ENCODE measurements around the gene SCAPER. TPM values are rescaled to one million over a fixed set of nuclear protein-coding genes. Genes with fewer than 3 reads are reported as not detected.

Gene SCAPER
- total RNA-seq, 1 experiment from 2014 or later = 14.7 TPM

GRCh38 chr15:76787273-76787672 is 117.9 kb downstream of the SCAPER start:
- Histone ChIP-seq H3K4me2 (ENCODE audit: low read length) (no peak overlapping the region), H3K79me2 (ENCODE audit: insufficient read depth, low read length) (no peaks in the 10 kb centered on the region), H3K36me3 (ENCODE audit: control insufficient read depth in 1 of 2, insufficient read depth in 2 of 2, low read length in 2 of 2) (no peaks in the 10 kb centered on the region), H3K4me3 (replicated peaks in 1 of 2; ENCODE audit: low read depth in 1 of 2, low read length in 2 of 2) (no peak overlapping the region), H2AFZ (ENCODE audit: low read depth, low read length, poor library complexity, severe bottlenecking) (no peak overlapping the region), H3K9ac (ENCODE audit: low read length) (no peak overlapping the region), H3K27me3 (ENCODE audit: insufficient read depth, low read length) (no peaks in the 10 kb centered on the region), H3K4me1 (ENCODE audit: control insufficient read depth in 1 of 2, insufficient read depth in 2 of 2, low read length in 2 of 2) (no peaks in the 10 kb centered on the region), H3K27ac (ENCODE audit: low read depth, low read length) (no peak overlapping the region), H3K9me2 (ENCODE audit: insufficient read depth) (no peaks in the 10 kb centered on the region), H4K20me1 (ENCODE audit: insufficient read depth) (no peaks in the 10 kb centered on the region), H3K9me3 (ENCODE audit: control insufficient read depth in 1 of 2, insufficient read depth in 1 of 2, low read depth in 1 of 2, low read length in 2 of 2) (no peaks in the 10 kb centered on the region)
- no TSS peak for BruUV-seq (replicated peaks)
- ChIA-PET CTCF (no interaction called here), POLR2A (no interaction called here), RAD21 (ENCODE audit: low non-redundant PET in 1 of 2, low total read pairs in 2 of 2, uncharacterized antibody in 2 of 2, unreplicated experiment in 2 of 2) (no interaction called here)
- no peak for TF ChIP-seq TCF7L2 (IDR thresholded peaks at IDR 0.05; ENCODE audit: borderline replicate concordance, extremely low read depth, insufficient read depth, insufficient read length)
- TF ChIP-seq FOSL1 (IDR thresholded peaks at IDR 0.05; ENCODE audit: low read depth) = no peak
- no peak for TF ChIP-seq CTCF (IDR thresholded peaks at IDR 0.05 in 2 of 3, conservative IDR thresholded peaks at IDR 0.05 in 1 of 3; ENCODE audit: borderline replicate concordance in 1 of 3, insufficient read depth in 1 of 3, low read depth in 2 of 3, low read length in 2 of 3)
- TF ChIP-seq REST (IDR thresholded peaks at IDR 0.05; ENCODE audit: low read depth) = no peak
- TF ChIP-seq ATF3 (IDR thresholded peaks at IDR 0.05) = no peak
- no peak for TF ChIP-seq SIN3A (IDR thresholded peaks at IDR 0.05; ENCODE audit: low read depth)
- TF ChIP-seq SP1 (IDR thresholded peaks at IDR 0.05; ENCODE audit: low read depth) = no peak
- TF ChIP-seq ZBTB33 (IDR thresholded peaks at IDR 0.05; ENCODE audit: extremely low read depth, insufficient replicate concordance, low read length) = no peak
- no peak for TF ChIP-seq ELF1 (IDR thresholded peaks at IDR 0.05; ENCODE audit: borderline replicate concordance, low read depth)
- TF ChIP-seq EZH2phosphoT487 (IDR thresholded peaks at IDR 0.05; ENCODE audit: borderline replicate concordance) = no peak
- TF ChIP-seq ZFX (IDR thresholded peaks at IDR 0.05) = no peak
- TF ChIP-seq SRF (IDR thresholded peaks at IDR 0.05; ENCODE audit: low read depth) = no peak
- TF ChIP-seq POLR2A (IDR thresholded peaks at IDR 0.05; ENCODE audit: borderline replicate concordance, extremely low read depth, insufficient read depth, insufficient read length) = no peak
- no peak for TF ChIP-seq YY1 (IDR thresholded peaks at IDR 0.05; ENCODE audit: extremely low read depth, insufficient replicate concordance, low read depth, low read length)
- no peak for TF ChIP-seq CEBPB (IDR thresholded peaks at IDR 0.05; ENCODE audit: low read depth)
- no peak for TF ChIP-seq CBX3 (IDR thresholded peaks at IDR 0.05; ENCODE audit: low read depth)
- DNase-seq (ENCODE audit: low read depth, low spot score) = no peak
- intact Hi-C loops (cut with micrococcal nuclease) = no loop called here
- no peak for ATAC-seq

Data from HCT116 (cell line).